Mesodermal cell (in vitro differentiated cells): ENCODE measurements around the gene SKAP1.

Experiments used
- H3K27ac ChIP-seq: 2 replicates; pipeline ENCODE4 v1.7.0; 2013; ENCODE audit warnings: mild to moderate bottlenecking, low read depth, low read length, moderate library complexity; ENCODE audit not compliant: severe bottlenecking
- H3K36me3 ChIP-seq: 2 replicates; pipeline ENCODE4 v1.7.1; 2013; ENCODE audit warnings: mild to moderate bottlenecking, low read length, moderate library complexity; ENCODE audit not compliant: control insufficient read depth, insufficient read depth
- H3K4me1 ChIP-seq: one replicate; pipeline ENCODE4 v1.7.1; 2013; ENCODE audit warnings: mild to moderate bottlenecking, low read length; ENCODE audit not compliant: insufficient read depth, control insufficient read depth, poor library complexity, severe bottlenecking
- H3K4me3 ChIP-seq: 2 replicates; pipeline ENCODE4 v1.7.0; 2013; ENCODE audit warnings: low read length, control low read depth, mild to moderate bottlenecking; ENCODE audit not compliant: insufficient read depth, poor library complexity, severe bottlenecking; ENCODE audit errors: extremely low read depth
- H3K9me3 ChIP-seq: 2 replicates; pipeline ENCODE4 v1.7.1; 2013; ENCODE audit warnings: mild to moderate bottlenecking, low read length, moderate library complexity; ENCODE audit not compliant: control insufficient read depth
- WGBS, 2 experiments: methylation state at CpG; one replicate each; pipeline ENCODE4 v1.1.5; 2013; ENCODE audit warnings: missing lambda C conversion rate in 2 of 2; ENCODE audit not compliant: insufficient coverage in 2 of 2; 5-methylcytosine and 5-hydroxymethylcytosine counted together

Gene SKAP1

DNA sequence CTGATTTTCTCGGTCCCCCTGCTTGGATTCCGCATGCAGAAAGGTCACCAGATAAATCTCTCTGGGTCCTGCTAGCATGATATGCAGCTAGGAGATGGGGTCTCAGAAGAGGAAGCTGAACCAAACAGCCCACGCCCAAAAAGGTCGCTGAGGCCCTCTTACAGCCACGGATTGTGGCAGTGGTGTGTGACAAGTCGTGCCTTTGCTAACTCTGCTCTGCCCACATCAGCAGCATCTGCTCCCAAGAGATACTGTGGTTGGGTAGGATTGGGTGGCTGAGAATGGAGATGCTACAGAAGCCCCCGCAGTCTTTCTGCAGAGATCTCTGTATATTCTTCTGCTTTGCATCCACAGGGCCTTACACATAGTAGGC, 15.2 kb upstream of the SKAP1 start:
- Histone ChIP-seq H3K4me1 (peaks cover 3% of the 10 kb centered on the region), H3K36me3 (no peaks in the 10 kb centered on the region), H3K27ac (no peak overlapping the region), H3K9me3 (no peaks in the 10 kb centered on the region), H3K4me3 (no peak overlapping the region)
- 93 to 98% methylated on average over 4 to 5 of the region's 7 CpGs for WGBS, 2 experiments

GRCh38 chr17:48444516-48445247, 14.7 kb upstream of the SKAP1 start:
- no peak overlapping the region for H3K4me3 ChIP-seq
- WGBS, 2 experiments: 93% methylated on average over 22 of the region's 22 CpGs

DNA sequence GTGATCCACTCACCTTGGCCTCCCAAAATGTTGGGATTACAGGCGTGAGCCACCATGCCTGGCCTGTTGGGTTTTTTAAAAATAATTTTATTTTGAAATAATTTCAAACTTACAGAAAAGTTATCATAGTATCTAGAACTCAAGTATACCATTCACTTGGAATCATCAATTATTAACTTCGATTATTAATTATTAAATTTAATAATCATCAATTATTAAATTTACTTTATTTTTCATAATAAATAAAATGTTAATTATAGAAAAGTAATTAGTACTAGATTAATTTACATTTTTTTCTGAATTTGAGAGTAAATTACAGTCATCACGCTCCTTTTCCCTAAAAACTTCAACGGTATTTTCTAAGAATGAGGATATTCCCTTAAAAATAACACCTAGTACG, 13.7 kb upstream of the SKAP1 start:
- no peaks in the 10 kb centered on the region for H3K9me3 ChIP-seq
- no peaks in the 10 kb centered on the region for H3K36me3 ChIP-seq
- H3K4me3 ChIP-seq: no peak overlapping the region
- whole genome bisulfite sequencing, 2 experiments: 100% methylated on average over 2 of the region's 5 CpGs; no CpG with 5 or more reads in 1 of the 2 experiments
- H3K27ac ChIP-seq: no peak overlapping the region
- H3K4me1 ChIP-seq: peaks cover 3% of the 10 kb centered on the region

More at GRCh38 chr17:48444516-48445247, 14.7 kb upstream of the SKAP1 start:
- Histone ChIP-seq H3K36me3 (no peaks in the 10 kb centered on the region), H3K9me3 (no peaks in the 10 kb centered on the region), H3K27ac (no peak overlapping the region), H3K4me1 (peaks cover 3% of the 10 kb centered on the region)

- no peak overlapping the region for H3K4me3 ChIP-seq
- 87 to 88% methylated on average over 3 of the region's 3 CpGs for WGBS, 2 experiments
Observed at GRCh38 chr17:48442819-48443218, 12.8 kb upstream of the SKAP1 start.

DNA sequence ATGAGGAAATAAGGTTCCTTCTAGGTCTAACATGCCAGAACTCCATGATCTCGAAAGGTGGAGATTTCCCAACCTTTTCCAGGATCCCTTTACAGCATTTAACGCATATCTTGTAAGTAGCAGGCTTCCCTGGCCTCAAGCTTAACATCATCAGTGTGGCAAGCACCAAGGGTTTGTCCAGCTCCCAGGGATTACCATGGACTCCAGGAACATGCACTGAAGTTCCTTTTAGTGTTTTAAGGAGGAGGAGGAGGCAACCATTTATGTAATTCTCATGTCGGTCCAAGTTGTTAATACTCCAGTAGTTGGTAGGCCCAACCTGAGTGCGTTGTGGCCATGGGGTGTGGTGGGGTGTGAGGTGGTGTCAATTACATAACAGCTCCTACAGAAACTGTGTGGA, 11.8 kb upstream of the SKAP1 start:
- 71 to 88% methylated on average over 2 to 4 of the region's 4 CpGs for WGBS, 2 experiments
- H3K4me3 ChIP-seq: no peak overlapping the region
- no peak overlapping the region for H3K27ac ChIP-seq
- H3K4me1 ChIP-seq: peaks cover 3% of the 10 kb centered on the region
- H3K36me3 ChIP-seq: no peaks in the 10 kb centered on the region
- no peaks in the 10 kb centered on the region for H3K9me3 ChIP-seq

More at GRCh38 chr17:48442819-48443218, 12.8 kb upstream of the SKAP1 start:
- Histone ChIP-seq H3K27ac (no peak overlapping the region), H3K4me1 (peaks cover 3% of the 10 kb centered on the region), H3K9me3 (no peaks in the 10 kb centered on the region), H3K36me3 (no peaks in the 10 kb centered on the region)

DNA sequence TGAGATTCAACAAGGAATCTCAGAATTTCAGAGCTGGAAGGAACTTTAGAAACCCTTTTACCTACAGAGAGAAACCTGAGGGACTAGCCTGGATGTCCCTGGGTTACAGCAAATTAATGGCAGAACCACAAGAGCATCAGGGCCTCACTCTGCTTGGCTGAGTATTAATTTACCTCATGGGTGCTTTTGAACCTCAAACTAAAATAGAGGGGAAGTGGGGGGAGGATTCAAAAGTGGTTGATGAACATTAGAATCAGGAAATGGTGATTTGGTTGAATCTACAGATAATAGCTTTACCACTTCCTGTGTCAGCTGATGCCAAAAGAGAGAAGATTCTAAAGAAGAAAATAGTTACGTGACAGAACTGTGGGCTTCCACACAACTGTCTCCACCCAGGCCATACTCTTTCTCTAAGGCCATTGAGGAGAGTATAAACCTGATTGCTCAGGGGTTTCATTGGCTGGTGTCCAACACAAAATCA, 11.3 kb upstream of the SKAP1 start:
- WGBS, 2 experiments: no CpG with 5 or more reads among the region's 1 CpG
- Histone ChIP-seq H3K4me3 (no peak overlapping the region), H3K27ac (no peak overlapping the region), H3K36me3 (no peaks in the 10 kb centered on the region), H3K4me1 (peaks cover 3% of the 10 kb centered on the region), H3K9me3 (no peaks in the 10 kb centered on the region)

DNA sequence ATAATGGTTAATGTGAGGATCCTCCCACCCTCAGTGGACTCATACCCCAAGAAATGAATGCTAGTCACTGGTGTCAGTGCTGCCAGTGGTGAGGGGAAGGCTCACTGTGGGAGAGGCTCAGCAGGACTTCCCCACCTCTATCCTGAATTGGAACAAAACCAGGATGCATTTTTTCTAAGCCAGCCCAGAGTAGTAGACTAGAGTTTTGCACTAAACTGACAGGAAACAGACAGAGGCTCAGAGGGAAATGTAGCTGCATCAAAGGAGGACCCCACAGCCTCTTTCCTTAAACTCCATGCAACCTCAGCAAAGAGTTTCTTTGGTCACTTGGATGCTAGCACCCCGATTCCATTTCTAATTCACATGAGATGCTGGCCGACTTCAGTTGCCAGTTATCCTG, 10.7 kb upstream of the SKAP1 start:
- WGBS, 2 experiments: 100% methylated on average over 1 of the region's 2 CpGs; no CpG with 5 or more reads in 1 of the 2 experiments
- Histone ChIP-seq H3K4me3 (no peak overlapping the region), H3K27ac (no peak overlapping the region), H3K9me3 (no peaks in the 10 kb centered on the region), H3K4me1 (peaks cover 3% of the 10 kb centered on the region), H3K36me3 (no peaks in the 10 kb centered on the region)

GRCh38 chr17:48439875-48440505, 10.0 kb upstream of the SKAP1 start:
- Histone ChIP-seq H3K27ac (peak overlapping the region; percentile 33), H3K4me3 (no peak overlapping the region), H3K9me3 (no peaks in the 10 kb centered on the region), H3K36me3 (no peaks in the 10 kb centered on the region), H3K4me1 (peaks cover 3% of the 10 kb centered on the region)
- WGBS, 2 experiments: 89 to 94% methylated on average over 5 to 7 of the region's 8 CpGs

GRCh38 chr17:48439110-48439850, 9.3 kb upstream of the SKAP1 start:
- peak overlapping the region; percentile 33 for H3K27ac ChIP-seq
- no peaks in the 10 kb centered on the region for H3K9me3 ChIP-seq
- H3K36me3 ChIP-seq: no peaks in the 10 kb centered on the region
- H3K4me3 ChIP-seq: no peak overlapping the region
- peaks cover 3% of the 10 kb centered on the region for H3K4me1 ChIP-seq
- 100% methylated on average over 2 of the region's 3 CpGs; no CpG with 5 or more reads in 1 of the 2 experiments for WGBS, 2 experiments

DNA sequence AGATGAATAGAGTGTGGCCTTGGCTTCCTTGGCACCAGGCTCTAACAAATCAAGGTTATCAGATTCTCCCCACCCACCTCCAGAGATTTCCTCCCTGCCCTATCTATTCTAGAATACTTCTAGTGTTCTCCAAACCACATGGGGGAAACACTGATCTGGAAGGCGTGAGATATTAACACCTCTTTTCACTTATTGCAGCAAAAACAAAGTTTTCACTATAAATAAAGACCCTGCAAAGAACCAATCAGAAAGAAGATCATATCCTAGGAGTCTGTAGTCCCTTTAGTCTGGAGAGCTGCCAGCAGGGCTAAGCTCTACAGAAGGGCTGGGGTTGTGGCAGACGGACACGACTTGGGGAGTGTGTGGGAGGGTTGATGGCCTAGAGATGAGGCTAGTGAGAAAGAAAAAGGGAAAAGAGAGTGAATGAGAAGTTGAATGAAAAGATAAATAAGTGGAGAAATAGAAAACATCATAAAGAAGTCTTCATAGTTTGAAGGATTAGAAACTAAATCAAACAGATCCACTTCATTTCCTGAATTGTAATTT, 8.6 kb upstream of the SKAP1 start:
- Histone ChIP-seq H3K9me3 (no peaks in the 10 kb centered on the region), H3K36me3 (no peaks in the 10 kb centered on the region), H3K4me1 (peaks cover 3% of the 10 kb centered on the region), H3K27ac (no peak overlapping the region), H3K4me3 (no peak overlapping the region)
- WGBS, 2 experiments: 87% methylated on average over 2 of the region's 3 CpGs; no CpG with 5 or more reads in 1 of the 2 experiments
